NB4 (cell line): ENCODE measurements around the gene PIK3IP1.

ENCODE experiments used
- DNase-seq: peaks from one replicate; pipeline ENCODE4 v3.0.0; 2010; ENCODE audit warnings: low read depth
- H3K4me3 ChIP-seq: one replicate; pipeline ENCODE4 v1.5.1; 2011; ENCODE audit warnings: mild to moderate bottlenecking, low read depth, low read length, moderate library complexity
- CTCF ChIP-seq: IDR thresholded peaks from one replicate; pipeline ENCODE4 v1.5.1; 2012; ENCODE audit warnings: low read depth, low read length
- MAX ChIP-seq: IDR thresholded peaks from 2 replicates; pipeline ENCODE4 v1.6.1; 2011; ENCODE audit warnings: low read depth, low read length
- MYC ChIP-seq: IDR thresholded peaks from 2 replicates; pipeline ENCODE4 v1.6.1; 2011; ENCODE audit warnings: low read depth, low read length
- POLR2A ChIP-seq: IDR thresholded peaks from 2 replicates; pipeline ENCODE4 v1.6.1; 2011; ENCODE audit warnings: mild to moderate bottlenecking; ENCODE audit not compliant: insufficient read length; ENCODE audit errors: extremely low read depth

The PIK3IP1 gene

GRCh38 chr22:31289344-31289743 lies 2.9 kb downstream of the PIK3IP1 start:
- DNase-seq = no peak
- no peak overlapping the region for H3K4me3 ChIP-seq
- TF ChIP-seq POLR2A = no peak
- no peak for TF ChIP-seq MAX
- no peak for TF ChIP-seq MYC
- TF ChIP-seq CTCF = no peak

GRCh38 chr22:31288496-31289240 lies 3.6 kb downstream of the PIK3IP1 start:
- peak; percentile 45 for DNase-seq
- TF ChIP-seq POLR2A = no peak
- TF ChIP-seq CTCF = no peak
- no peak for TF ChIP-seq MYC
- 0 out of 2 replicates have a peak, but pooled peaks have one; percentile 9 for TF ChIP-seq MAX
- no peak overlapping the region for H3K4me3 ChIP-seq

- no peak overlapping the region for H3K4me3 ChIP-seq
- TF ChIP-seq MAX (peak; percentile 67), POLR2A (no peak)
- DNase-seq = peak; percentile 40
Measured at GRCh38 chr22:31287818-31288495, 4.3 kb downstream of the PIK3IP1 start.

GRCh38 chr22:31286360-31287255 lies 5.7 kb downstream of the PIK3IP1 start:
- DNase-seq = no peak
- no peak for TF ChIP-seq POLR2A
- TF ChIP-seq MAX = no peak
- no peak for TF ChIP-seq CTCF
- TF ChIP-seq MYC = no peak
- no peak overlapping the region for H3K4me3 ChIP-seq

- H3K4me3 ChIP-seq = no peak overlapping the region
- no peak for DNase-seq
Measured at GRCh38 chr22:31284281-31285155, 7.8 kb downstream of the PIK3IP1 start.

More at GRCh38 chr22:31284281-31285155, 7.8 kb downstream of the PIK3IP1 start:
- no peak for TF ChIP-seq CTCF
- no peak for TF ChIP-seq MAX
- no peak for TF ChIP-seq POLR2A
- no peak for TF ChIP-seq MYC
